GM18519 (cell line): ENCODE results near the gene WNT9A.

ENCODE experiments used
- ATAC-seq: cut with Tn5 transposase; IDR thresholded peaks from one replicate; pipeline ENCODE4 v1.9.1; 2021; ENCODE audit warnings: mild to moderate bottlenecking, moderate library complexity; ENCODE audit not compliant: unreplicated experiment, low FRiP score

WNT9A gene

GRCh38 chr1:227942716-227943261, 4.9 kb downstream of the WNT9A start:
- no peak for ATAC-seq

- ATAC-seq: no peak
Observed at GRCh38 chr1:227942021-227942715, 5.6 kb downstream of the WNT9A start.

- no peak for ATAC-seq
Observed at GRCh38 chr1:227941509-227942020, 6.2 kb downstream of the WNT9A start.

GRCh38 chr1:227940791-227941241, 6.9 kb downstream of the WNT9A start:
- no peak for ATAC-seq

GRCh38 chr1:227939791-227940771, 7.7 kb downstream of the WNT9A start:
- no peak for ATAC-seq

- no peak for ATAC-seq
Observed at GRCh38 chr1:227938911-227939790, 8.6 kb downstream of the WNT9A start.

GRCh38 chr1:227938276-227938675, 9.5 kb downstream of the WNT9A start:
- ATAC-seq: no peak

- ATAC-seq: no peak
Observed at GRCh38 chr1:227937838-227938145, 9.9 kb downstream of the WNT9A start.

- no peak for ATAC-seq
Observed at GRCh38 chr1:227937031-227937837, 10.5 kb downstream of the WNT9A start.

- no peak for ATAC-seq
Observed at GRCh38 chr1:227935826-227936225, 11.9 kb downstream of the WNT9A start.

GRCh38 chr1:227934476-227935313, 13.0 kb downstream of the WNT9A start:
- ATAC-seq: no peak

- ATAC-seq: no peak
Observed at GRCh38 chr1:227929751-227930472, 17.8 kb downstream of the WNT9A start.

- no peak for ATAC-seq
Observed at GRCh38 chr1:227928811-227929375, 18.8 kb downstream of the WNT9A start.

GRCh38 chr1:227927971-227928741, 19.6 kb downstream of the WNT9A start:
- ATAC-seq: no peak

GRCh38 chr1:227926896-227927885, 20.5 kb downstream of the WNT9A start:
- ATAC-seq: no peak
